Raji (cell line): ENCODE measurements around the gene KRTAP1-4.
"Not testable (repeated sequence)": the region's sequence is repeated elsewhere in the genome, so short reads cannot be mapped to it uniquely, and the experiment has no call there.

ENCODE experiments used
- POLR2A ChIP-seq: IDR thresholded peaks from 2 replicates; pipeline ENCODE4 v1.6.1; 2011; ENCODE audit warnings: low read depth, low read length, control low read depth; ENCODE audit not compliant: insufficient read depth

Gene KRTAP1-4

DNA sequence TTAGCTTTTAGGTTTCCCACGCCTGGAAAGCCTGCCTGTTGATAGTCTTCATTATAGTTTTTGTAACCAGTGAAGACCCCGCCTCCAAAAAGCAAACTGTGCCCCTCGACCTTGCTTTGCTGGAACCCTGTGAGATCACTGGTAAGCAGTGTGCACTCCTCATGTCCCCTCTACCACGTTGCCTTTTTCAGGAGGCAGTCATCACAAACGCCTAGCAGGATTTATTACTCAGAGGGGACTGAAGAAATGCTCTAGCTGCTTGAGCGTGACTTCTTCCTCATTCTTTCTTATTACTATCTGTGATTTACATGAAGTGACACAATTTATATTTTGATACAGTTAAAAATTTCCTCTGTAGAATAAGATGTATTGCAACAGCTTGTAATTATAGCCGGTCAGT, 14.5 kb downstream of the KRTAP1-4 start:
- TF ChIP-seq POLR2A: no peak

DNA sequence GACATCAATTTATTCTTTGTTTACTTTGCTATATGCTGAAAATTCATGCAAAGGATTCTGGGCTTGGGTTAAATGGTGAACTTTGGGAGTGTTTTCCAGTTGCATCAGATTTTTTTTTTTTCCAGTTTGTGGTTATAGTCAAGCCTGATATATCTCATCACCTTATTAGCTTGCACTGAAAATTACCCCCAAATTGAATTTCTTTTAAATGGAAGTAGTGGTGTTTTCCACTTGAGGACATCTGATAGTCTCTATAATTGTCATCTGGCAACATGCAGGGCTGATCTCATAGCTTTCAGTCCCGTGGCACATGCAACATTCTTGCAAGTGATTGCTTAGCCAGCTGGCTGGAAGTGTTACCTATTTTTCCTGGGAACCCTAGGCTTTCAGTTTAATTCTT, 16.4 kb downstream of the KRTAP1-4 start:
- TF ChIP-seq POLR2A: no peak

DNA sequence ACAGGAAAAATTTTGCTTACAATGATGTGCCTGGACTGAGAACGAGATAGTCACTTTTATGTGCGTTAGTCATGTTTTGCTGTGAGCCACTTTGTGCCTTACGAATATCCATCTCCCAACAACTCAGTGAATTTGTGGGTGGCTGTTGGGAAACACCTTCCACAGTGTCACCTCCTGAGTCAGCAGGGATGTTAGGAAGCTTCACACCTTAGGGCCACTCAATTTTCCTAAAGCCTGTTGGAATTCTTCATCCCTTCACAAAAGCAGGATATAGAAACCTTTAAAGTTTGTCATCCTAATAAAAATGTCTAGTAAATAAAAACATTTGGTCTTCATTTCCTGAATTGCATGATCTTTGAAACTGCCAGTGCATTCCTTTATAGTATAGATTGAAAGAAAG, 16.8 kb downstream of the KRTAP1-4 start:
- TF ChIP-seq POLR2A: no peak

- no peak for TF ChIP-seq POLR2A
Measured at GRCh38 chr17:41012326-41013120, 17.5 kb downstream of the KRTAP1-4 start.

DNA sequence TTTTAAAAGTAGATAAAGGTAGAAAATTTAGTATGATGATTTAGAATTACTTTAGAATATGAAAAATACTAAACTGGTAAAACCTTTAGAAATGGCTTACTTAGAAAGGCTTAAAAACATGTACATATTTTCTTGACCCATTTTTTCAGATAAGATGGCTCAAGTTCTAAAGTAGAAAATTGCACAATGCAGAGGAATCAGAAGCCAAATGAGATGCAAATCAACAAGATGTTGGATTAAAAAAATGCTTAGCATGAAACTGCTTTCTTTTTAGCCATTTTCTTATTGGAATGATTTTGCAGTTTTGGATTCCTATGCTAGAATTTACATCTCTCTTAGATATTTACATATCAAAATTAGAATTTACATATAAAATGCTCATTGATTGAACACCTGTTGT, 19.6 kb downstream of the KRTAP1-4 start:
- no peak for TF ChIP-seq POLR2A

- TF ChIP-seq POLR2A: no peak
Measured at GRCh38 chr17:41009936-41010335, 20.1 kb downstream of the KRTAP1-4 start.

DNA sequence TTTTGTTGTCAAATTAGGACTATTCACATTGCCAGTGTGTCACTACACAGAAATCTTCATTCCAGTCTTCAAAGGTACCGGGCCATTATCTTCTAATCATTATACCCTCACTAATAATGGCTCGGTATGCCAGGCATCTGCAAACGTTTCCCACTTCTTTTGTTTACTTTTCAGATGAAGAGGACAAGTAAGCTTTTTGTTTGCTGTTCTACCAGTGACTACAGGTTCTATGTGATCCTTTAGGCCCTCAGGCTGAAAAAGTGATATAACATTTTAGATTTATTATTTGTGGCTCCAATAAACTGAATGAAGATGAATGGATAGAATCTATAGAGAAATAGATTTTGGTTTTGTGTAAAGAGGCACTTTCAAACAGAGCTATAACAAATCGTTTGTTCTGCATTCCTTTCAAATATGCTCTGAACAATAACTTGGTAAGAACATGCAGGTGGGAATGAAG, 20.7 kb downstream of the KRTAP1-4 start:
- TF ChIP-seq POLR2A: no peak

DNA sequence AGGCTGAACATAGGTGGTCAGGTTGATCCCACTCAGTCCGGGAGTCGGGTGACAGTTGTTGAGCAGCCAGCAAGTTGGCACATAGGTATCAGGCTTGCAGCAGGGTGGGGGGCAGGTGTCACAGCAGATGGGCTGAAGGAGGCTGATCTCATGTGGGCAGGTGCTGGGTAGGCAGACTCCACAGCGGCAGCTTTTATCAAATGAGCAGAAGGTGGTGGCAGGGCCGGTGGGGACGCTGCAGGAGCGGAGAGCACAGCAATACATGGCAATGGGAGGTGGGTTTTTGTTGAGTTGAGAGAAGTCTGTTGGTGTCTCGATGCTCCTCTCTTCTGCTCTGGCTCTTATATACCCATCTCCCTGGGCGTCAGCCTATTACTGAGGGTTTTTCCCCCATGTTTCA, 21.2 kb downstream of the KRTAP1-4 start, which contains the start of gene KRTAP3-1:
Gene KRTAP3-1, minus strand, starts transcription at position 318 of the 400 bp plus-strand sequence. Its CDS starts 54 bp downstream, at position 264.
- no peak for TF ChIP-seq POLR2A

DNA sequence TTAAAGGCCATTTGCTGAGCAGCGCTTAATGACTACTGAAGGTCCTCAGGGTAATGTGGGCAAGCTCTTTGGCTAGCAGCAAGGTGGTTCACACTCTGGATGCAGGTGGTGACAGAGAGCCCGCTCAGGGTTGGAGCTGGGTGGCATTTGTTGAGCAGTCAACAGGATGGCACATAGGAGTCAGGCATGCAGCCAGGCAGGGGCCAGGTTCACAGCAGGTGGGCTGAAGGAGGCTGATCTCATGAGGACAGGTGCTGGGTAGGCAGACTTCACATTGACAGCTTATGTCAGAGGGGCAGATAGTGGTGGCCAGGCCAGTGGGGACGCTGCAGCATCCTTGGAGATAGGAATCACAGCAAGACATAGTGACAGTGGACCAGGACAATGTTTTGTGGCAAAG, 25.6 kb downstream of the KRTAP1-4 start:
- no peak for TF ChIP-seq POLR2A

DNA sequence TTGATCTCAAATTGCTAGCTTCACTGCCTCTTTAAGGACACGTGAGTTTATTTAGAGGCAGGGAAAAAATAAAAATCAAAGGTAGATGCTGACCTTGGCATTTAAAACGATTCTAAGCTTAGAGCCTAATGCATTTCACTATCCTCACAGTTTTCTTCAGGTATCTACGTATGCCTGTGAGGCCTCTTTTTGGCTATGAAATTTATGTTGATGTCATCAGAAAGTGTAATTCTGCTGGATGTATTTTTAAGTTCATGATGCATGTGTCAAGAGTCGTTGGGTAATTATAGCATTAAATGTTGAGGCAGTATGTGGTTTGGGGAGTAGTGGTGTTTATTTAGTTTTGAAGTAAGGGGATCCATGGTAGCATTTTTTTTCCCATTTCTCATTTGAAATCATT, 26.1 kb downstream of the KRTAP1-4 start:
- TF ChIP-seq POLR2A: no peak

DNA sequence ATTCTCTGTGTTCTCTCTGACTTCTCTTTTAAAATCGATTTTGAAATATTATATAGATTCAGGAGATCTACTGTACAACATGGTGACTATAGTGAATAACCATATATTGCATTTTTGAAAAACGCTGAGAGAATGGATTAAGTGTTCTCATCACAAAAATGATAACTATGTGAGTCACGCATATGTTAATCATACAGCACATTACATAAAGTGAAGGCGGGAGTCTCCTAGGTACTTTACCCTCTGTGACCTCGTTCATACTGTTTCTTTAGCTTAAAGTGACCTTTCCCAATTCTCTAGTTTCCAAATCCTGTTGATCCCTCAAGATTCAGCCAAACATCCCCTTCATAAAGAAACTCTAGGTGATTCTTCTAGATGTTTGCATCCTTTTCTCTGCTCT, 27.2 kb downstream of the KRTAP1-4 start:
- no peak for TF ChIP-seq POLR2A

- TF ChIP-seq POLR2A: no peak
Measured at GRCh38 chr17:41001795-41002194, 28.2 kb downstream of the KRTAP1-4 start.

GRCh38 chr17:40999563-40999962, 30.4 kb downstream of the KRTAP1-4 start, which contains the start of gene KRTAP3-2:
KRTAP3-2 (minus strand) TSS chr17:40999906; CDS start chr17:40999853, 53 bp downstream.
- not testable (repeated sequence) for TF ChIP-seq POLR2A

DNA sequence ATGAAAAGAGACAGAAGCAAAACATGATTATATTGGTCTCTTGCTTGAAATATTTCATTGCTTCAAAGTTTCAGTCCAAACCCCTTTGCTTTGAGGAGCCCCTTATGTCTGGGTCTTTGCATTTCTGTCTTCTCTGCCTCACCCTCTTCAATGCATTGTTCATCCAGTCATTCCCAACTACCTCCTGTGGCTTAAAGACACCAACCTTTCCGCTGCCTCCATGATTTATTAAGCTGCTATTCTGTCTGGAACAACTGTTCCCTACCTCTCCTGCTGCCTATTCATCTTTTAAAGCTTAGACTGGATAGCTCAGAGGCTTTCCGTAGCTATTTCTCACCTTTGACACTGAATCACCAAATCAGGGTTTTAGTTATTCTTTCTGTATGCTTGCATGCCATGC, 32.6 kb downstream of the KRTAP1-4 start:
- TF ChIP-seq POLR2A: no peak

- TF ChIP-seq POLR2A: no peak
Measured at GRCh38 chr17:40996829-40997228, 33.2 kb downstream of the KRTAP1-4 start.

DNA sequence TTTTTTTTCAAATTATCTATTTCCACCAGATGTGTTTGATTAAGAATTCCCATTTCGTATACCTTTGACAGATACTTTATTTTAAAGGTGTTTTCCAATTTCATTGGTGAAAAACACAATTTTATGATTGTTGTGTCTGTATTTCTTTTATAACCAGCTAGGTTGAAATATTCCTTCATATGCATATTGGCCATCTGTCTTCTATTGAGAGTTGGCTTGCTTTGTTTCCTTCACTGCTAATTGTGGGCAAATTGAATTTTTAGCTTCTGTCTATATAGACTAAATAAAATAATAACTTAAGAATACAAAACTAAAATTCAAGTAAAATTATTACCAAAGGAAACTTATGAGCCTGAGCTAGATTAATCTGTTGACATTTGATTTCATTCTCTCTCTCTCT, 34.9 kb downstream of the KRTAP1-4 start:
- no peak for TF ChIP-seq POLR2A

GRCh38 chr17:40993839-40994238, 36.2 kb downstream of the KRTAP1-4 start, which contains the start of gene KRTAP3-3:
KRTAP3-3 (minus strand) TSS chr17:40994164; CDS start chr17:40994097, 67 bp downstream.
- TF ChIP-seq POLR2A: no peak
